ENCODE data around the gene LZTS2. TPM values are rescaled to one million over a fixed set of nuclear protein-coding genes. Genes with fewer than 3 reads are reported as not detected.

Gene LZTS2
- polyA plus RNA-seq, 1 of the 3 experiments (the other 2 are of a cell fraction) = 50.6 TPM

- no peaks in the 10 kb centered on the region for H3K9me2 ChIP-seq
- no peak overlapping the region for H3K9ac ChIP-seq
- DNase-seq = no peak
Measured at GRCh38 chr10:101054876-101055275, 55.3 kb downstream of the LZTS2 start.

More at GRCh38 chr10:101054876-101055275, 55.3 kb downstream of the LZTS2 start:
- POLR2A ChIA-PET = interaction anchor here (1.8 kb wide), 1 partner anchor 12 kb away, joined by 5 read pairs; no protein-coding TSS in a partner anchor
- no peak for TF ChIP-seq GATA2 (CRISPR knock-in tag; IDR thresholded peaks at IDR 0.05)
- no peak for TF ChIP-seq ELF1 (IDR thresholded peaks at IDR 0.05)
- TF ChIP-seq MEF2A (IDR thresholded peaks at IDR 0.05; ENCODE audit: borderline replicate concordance, low read depth) = no peak
- no peak for TF ChIP-seq GABPA (IDR thresholded peaks at IDR 0.05; ENCODE audit: low read depth)
- TF ChIP-seq PBX3 (IDR thresholded peaks at IDR 0.05) = no peak
- TF ChIP-seq RAD21 (IDR thresholded peaks at IDR 0.05; ENCODE audit: low read length) = no peak
- TF ChIP-seq EZH2phosphoT487 (IDR thresholded peaks at IDR 0.05; ENCODE audit: borderline replicate concordance, low read depth) = no peak
- no peak for TF ChIP-seq SIN3A (IDR thresholded peaks at IDR 0.05; ENCODE audit: borderline replicate concordance, low read depth, low read length)
- no peak for TF ChIP-seq NRF1 (IDR thresholded peaks at IDR 0.05; ENCODE audit: low read depth, low read length)
- TF ChIP-seq EP300 (IDR thresholded peaks at IDR 0.05; ENCODE audit: borderline replicate concordance in 1 of 2, low read depth in 1 of 2, low read length in 1 of 2) = no peak
- TF ChIP-seq JUND (IDR thresholded peaks at IDR 0.05) = no peak
- no peak for TF ChIP-seq YY1 (IDR thresholded peaks at IDR 0.05; ENCODE audit: low read depth)
- TF ChIP-seq FOSL2 (IDR thresholded peaks at IDR 0.05; ENCODE audit: borderline replicate concordance, low read depth) = no peak
- TF ChIP-seq TCF12 (IDR thresholded peaks at IDR 0.05) = no peak
- no peak for TF ChIP-seq USF1 (IDR thresholded peaks at IDR 0.05; ENCODE audit: borderline replicate concordance, low read depth)
- no peak for TF ChIP-seq USF2 (IDR thresholded peaks at IDR 0.05; ENCODE audit: borderline replicate concordance, low read depth, low read length)
- TF ChIP-seq POLR2AphosphoS5 (IDR thresholded peaks at IDR 0.05; ENCODE audit: low read depth, low read length) = no peak
- no peak for TF ChIP-seq REST (IDR thresholded peaks at IDR 0.05; ENCODE audit: low read depth, low read length)
- TF ChIP-seq FOXM1 (IDR thresholded peaks at IDR 0.05; ENCODE audit: low read depth) = no peak
- TF ChIP-seq NFIC (IDR thresholded peaks at IDR 0.05; ENCODE audit: borderline replicate concordance) = no peak
- no peak overlapping the region for H3K4me3 ChIP-seq (ENCODE audit: low read depth in 2 of 2, low read length in 1 of 2)
- peaks cover 11% of the 10 kb centered on the region for H3F3A ChIP-seq (replicated peaks; ENCODE audit: insufficient read depth)
- peaks cover 8 to 10% of the 10 kb centered on the region in 2 experiments; a peak in 2 of 4 replicates for H3K4me1 ChIP-seq (ENCODE audit: control insufficient read depth in 1 of 2, insufficient read depth in 2 of 2, low read depth in 1 of 2, low read length in 1 of 2)
- CTCF ChIA-PET = interaction anchor here (1.0 to 18.9 kb wide), 9 partner anchors 11 to 85 kb away, joined by 3 to 234 read pairs (median 11); no protein-coding TSS in a partner anchor
- no peaks in the 10 kb centered on the region for H3K9me3 ChIP-seq
- peaks cover 67% of the 10 kb centered on the region for H3K79me2 ChIP-seq (ENCODE audit: insufficient read depth)
- no peaks in the 10 kb centered on the region for H3K27me3 ChIP-seq (ENCODE audit: insufficient read depth)
- no peak overlapping the region for H3K4me2 ChIP-seq
- no peaks in the 10 kb centered on the region for H4K20me1 ChIP-seq (ENCODE audit: insufficient read depth)
- WGBS (ENCODE audit: low lambda C conversion rate) = 100% methylated on average over 5 of the region's 5 CpGs
- H3K27ac ChIP-seq (ENCODE audit: low read depth in 2 of 2, low read length in 1 of 2) = no peak overlapping the region
- no peak overlapping the region for H2AFZ ChIP-seq (ENCODE audit: low read depth)
- no peaks in the 10 kb centered on the region for H3K36me3 ChIP-seq (replicated peaks in 1 of 2; ENCODE audit: control insufficient read depth in 1 of 2, insufficient read depth in 2 of 2, low read length in 1 of 2)

All from SK-N-SH (cell line).